A549 (cell line): ENCODE data around the gene TBX10.
"Not testable (repeated sequence)": the region's sequence is repeated elsewhere in the genome, so short reads cannot be mapped to it uniquely, and the experiment has no call there.

Source experiments
- CTCF ChIP-seq: fragments of >200 bp; sonication (Bioruptor Twin); formaldehyde crosslinking; IDR thresholded peaks from 3 replicates; pipeline ENCODE4 v1.5.1; 2016
- EHMT2 ChIP-seq: fragments of 200-600 bp; sonication (generic); IDR thresholded peaks from 2 replicates; pipeline ENCODE4 v1.6.1; 2016; ENCODE audit warnings: antibody characterized with exemption, low read depth, mild to moderate bottlenecking, moderate library complexity
- ESRRA ChIP-seq: fragments of 150-350 bp; IDR thresholded peaks from 2 replicates; pipeline ENCODE4 v1.6.1; 2014; ENCODE audit warnings: mild to moderate bottlenecking, low read length, borderline replicate concordance
- HOXB5 ChIP-seq: fragments of 250-450 bp; sonication (Bioruptor Pico); IDR thresholded peaks from 2 replicates; pipeline ENCODE4 v1.5.0; 2020; ENCODE audit warnings: mild to moderate bottlenecking, moderate library complexity
- JUN ChIP-seq, 2 experiments: fragments of >200 bp; sonication (Bioruptor Twin); formaldehyde crosslinking; IDR thresholded peaks; 2 replicates in 1 of 2; 3 replicates in 1 of 2; pipeline ENCODE4 v1.6.1; 2016 to 2017
- RCOR1 ChIP-seq: fragments of 150-350 bp; IDR thresholded peaks from 2 replicates; pipeline ENCODE4 v1.6.1; 2014; ENCODE audit warnings: antibody characterized with exemption, low read length, low read depth
- REST ChIP-seq: fragments of 200-600 bp; sonication (generic); IDR thresholded peaks from 2 replicates; pipeline ENCODE4 v1.6.1; 2016; ENCODE audit warnings: antibody characterized with exemption, mild to moderate bottlenecking, moderate library complexity
- RFX5 ChIP-seq: fragments of 450-650 bp; IDR thresholded peaks from 2 replicates; pipeline ENCODE4 v1.7.1; 2014; ENCODE audit warnings: antibody characterized with exemption, mild to moderate bottlenecking, moderate library complexity
- USF2 ChIP-seq: fragments of 450-650 bp; IDR thresholded peaks from 2 replicates; pipeline ENCODE4 v1.6.1; 2014; ENCODE audit warnings: antibody characterized with exemption
- ZC3H11A ChIP-seq: fragments of 450-650 bp; IDR thresholded peaks from 2 replicates; pipeline ENCODE4 v1.6.1; 2014; ENCODE audit warnings: antibody characterized with exemption, mild to moderate bottlenecking

- not testable (repeated sequence) for TF ChIP-seq JUN (IDR thresholded peaks at IDR 0.05); RCOR1; CTCF; HOXB5 (CRISPR knock-in tag); ESRRA; USF2; REST; RFX5; EHMT2; ZC3H11A
Measured at GRCh38 chr11:67604119-67604518, 35.4 kb downstream of the TBX10 start.
